Testis (tissue), 3 donors: ENCODE data around the gene CALML4. TPM values are rescaled to one million over a fixed set of nuclear protein-coding genes. Genes with fewer than 3 reads are reported as not detected.

Experiments used
- DNase-seq: peaks from one replicate; pipeline ENCODE4 v3.0.0-alpha.2; 2019
- H3K27ac ChIP-seq, 2 donors: fragments of 200-600 bp; sonication (generic); one replicate each; pipeline ENCODE4 v1.5.1; 2019
- H3K27me3 ChIP-seq: fragments of 200-600 bp; sonication (generic); one replicate; pipeline ENCODE4 v1.5.1; 2019
- H3K36me3 ChIP-seq: fragments of 200-600 bp; sonication (generic); one replicate; pipeline ENCODE4 v1.5.1; 2017; ENCODE audit warnings: low read depth; ENCODE audit errors: missing control alignments
- H3K4me1 ChIP-seq: fragments of 200-600 bp; sonication (generic); one replicate; pipeline ENCODE4 v1.5.1; 2019
- H3K4me3 ChIP-seq, 2 donors: fragments of 200-600 bp; sonication (generic); one replicate each; pipeline ENCODE4 v1.5.1; 2017 to 2019
- H3K9me3 ChIP-seq: fragments of 200-600 bp; sonication (generic); one replicate; pipeline ENCODE4 v1.5.1; 2017
- CTCF ChIP-seq, 3 experiments: fragments of 450-650 bp in 2 of 3; fragments of 200-600 bp in 1 of 3; sonication (generic) in 1 of 3; IDR thresholded peaks; one replicate each; pipeline ENCODE4 v1.5.1; 2016 to 2019; ENCODE audit warnings: antibody characterized with exemption in 3 of 3, mild to moderate bottlenecking in 2 of 3, moderate library complexity in 1 of 3
- POLR2A ChIP-seq: fragments of 450-650 bp; IDR thresholded peaks from one replicate; pipeline ENCODE4 v1.6.1; 2017; ENCODE audit warnings: antibody characterized with exemption, mild to moderate bottlenecking, moderate library complexity
- WGBS, 2 donors: methylation state at CpG; one replicate each; pipeline ENCODE4 v1.1.5; 2018; 5-methylcytosine and 5-hydroxymethylcytosine counted together
- intact Hi-C: fragments of 100-400 bp; cut with DNase I; formaldehyde crosslinking; loops from one replicate; pipeline ENCODE4 v1.15.1; 2023; ENCODE audit warnings: low total_unique reads
- polyA plus RNA-seq: library from polyadenylated mRNA; stranded (reverse); fragments of 350-450 nt; fragmentation: Illumina TruSeq; extraction: RNeasy Lipid Tissue Mini Kit (QIAGEN cat#74804); gene quantifications from one replicate; pipeline ENCODE4 v1.2.3, GENCODE V29; 2014; ENCODE audit warnings: low read depth, low replicate concordance; ENCODE audit not compliant: insufficient read depth
- total RNA-seq, 2 donors: library from RNA; depleted of rRNA; stranded (reverse); fragments of >200 nt; gene quantifications; one replicate each; pipeline ENCODE4 v1.2.3, GENCODE V29; 2016

CALML4 gene
- total and polyA plus RNA-seq, 3 donors from 2014 or later: 6.8 to 10.5 (median 10.4) TPM

GRCh38 chr15:68220967-68221366 is 15.8 kb upstream of the CALML4 start:
- Histone ChIP-seq H3K4me1 (no peaks in the 10 kb centered on the region), H3K4me3 (no peak overlapping the region), H3K36me3 (no peaks in the 10 kb centered on the region), H3K9me3 (no peaks in the 10 kb centered on the region), H3K27ac (no peak overlapping the region), H3K27me3 (no peaks in the 10 kb centered on the region)
- WGBS, 2 donors: 92 to 100% methylated on average over 5 to 6 of the region's 6 CpGs
- TF ChIP-seq CTCF (IDR thresholded peaks at IDR 0.05) (no peak), POLR2A (no peak)
- intact Hi-C loops: no loop called here
- no peak for DNase-seq

GRCh38 chr15:68220489-68220888 is 15.4 kb upstream of the CALML4 start:
- no peaks in the 10 kb centered on the region for H3K4me1 ChIP-seq
- H3K9me3 ChIP-seq: no peaks in the 10 kb centered on the region
- no peak for TF ChIP-seq POLR2A
- TF ChIP-seq CTCF (IDR thresholded peaks at IDR 0.05): no peak
- no peaks in the 10 kb centered on the region for H3K36me3 ChIP-seq
- H3K4me3 ChIP-seq: no peak overlapping the region
- H3K27ac ChIP-seq: no peak overlapping the region
- no peaks in the 10 kb centered on the region for H3K27me3 ChIP-seq
- 95 to 97% methylated on average over 2 of the region's 2 CpGs for WGBS, 2 donors
- DNase-seq: no peak
- intact Hi-C loops: no loop called here

- Histone ChIP-seq H3K9me3 (no peaks in the 10 kb centered on the region), H3K27me3 (no peaks in the 10 kb centered on the region), H3K4me3 (no peak overlapping the region), H3K4me1 (no peaks in the 10 kb centered on the region), H3K36me3 (no peaks in the 10 kb centered on the region), H3K27ac (no peak overlapping the region)
- 88% methylated on average over 9 of the region's 9 CpGs for WGBS, 2 donors
- TF ChIP-seq POLR2A (no peak), CTCF (IDR thresholded peaks at IDR 0.05) (no peak)
- DNase-seq: no peak
- intact Hi-C loops: no loop called here
Measured at GRCh38 chr15:68218847-68219798, 14.0 kb upstream of the CALML4 start.

DNA sequence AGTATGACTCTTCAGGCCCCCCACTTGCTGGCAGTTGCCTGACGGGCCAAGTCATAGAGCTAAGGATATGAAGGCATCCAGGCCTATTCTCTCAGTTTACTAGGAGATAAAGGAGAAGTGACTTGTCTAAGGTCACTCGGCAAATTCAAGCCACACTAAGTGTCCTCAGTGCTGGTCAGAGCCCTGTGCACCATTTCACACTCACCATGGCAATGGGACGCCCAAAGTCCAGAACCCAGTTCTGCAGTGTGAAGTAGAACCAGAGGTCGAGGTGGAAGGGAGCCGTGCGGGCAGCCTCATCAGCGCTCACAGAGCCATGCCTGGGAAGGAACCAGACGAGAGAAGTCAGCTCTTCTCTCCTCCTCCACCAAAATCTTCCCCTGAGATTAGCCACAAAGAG is 13.2 kb upstream of the CALML4 start:
- no peak for DNase-seq
- no peak overlapping the region for H3K27ac ChIP-seq
- intact Hi-C loops: no loop called here
- H3K36me3 ChIP-seq: no peaks in the 10 kb centered on the region
- no peaks in the 10 kb centered on the region for H3K27me3 ChIP-seq
- 89 to 93% methylated on average over 8 of the region's 8 CpGs for WGBS, 2 donors
- no peak overlapping the region for H3K4me3 ChIP-seq
- TF ChIP-seq CTCF (IDR thresholded peaks at IDR 0.05) (no peak), POLR2A (no peak)
- H3K4me1 ChIP-seq: no peaks in the 10 kb centered on the region
- H3K9me3 ChIP-seq: no peaks in the 10 kb centered on the region

- TF ChIP-seq CTCF (IDR thresholded peaks at IDR 0.05) (no peak), POLR2A (no peak)
Measured at GRCh38 chr15:68217341-68217740, 12.2 kb upstream of the CALML4 start.

More at GRCh38 chr15:68217341-68217740, 12.2 kb upstream of the CALML4 start:
- no peak for DNase-seq
- 87 to 89% methylated on average over 4 of the region's 4 CpGs for WGBS, 2 donors
- no peaks in the 10 kb centered on the region for H3K9me3 ChIP-seq
- H3K27me3 ChIP-seq: no peaks in the 10 kb centered on the region
- no peaks in the 10 kb centered on the region for H3K36me3 ChIP-seq
- no peak overlapping the region for H3K4me3 ChIP-seq
- intact Hi-C loops: no loop called here
- H3K27ac ChIP-seq: no peak overlapping the region
- no peaks in the 10 kb centered on the region for H3K4me1 ChIP-seq
